Stimulated activated CD8-positive, alpha-beta memory T cell treated with anti-CD3 and anti-CD28 coated beads, Interleukin-15, amount 100 ng/mL, for 4 hours (primary cell): Measurements from ENCODE around the gene RBM12.
"Not testable (repeated sequence)": the region's sequence is repeated elsewhere in the genome, so short reads cannot be mapped to it uniquely, and the experiment has no call there.

Source experiments
- DNase-seq, 2 donors: peaks; one replicate each; pipeline ENCODE4 v3.0.0-alpha.2; 2020; ENCODE audit warnings: low read depth in 2 of 2

RBM12 gene, protein sequence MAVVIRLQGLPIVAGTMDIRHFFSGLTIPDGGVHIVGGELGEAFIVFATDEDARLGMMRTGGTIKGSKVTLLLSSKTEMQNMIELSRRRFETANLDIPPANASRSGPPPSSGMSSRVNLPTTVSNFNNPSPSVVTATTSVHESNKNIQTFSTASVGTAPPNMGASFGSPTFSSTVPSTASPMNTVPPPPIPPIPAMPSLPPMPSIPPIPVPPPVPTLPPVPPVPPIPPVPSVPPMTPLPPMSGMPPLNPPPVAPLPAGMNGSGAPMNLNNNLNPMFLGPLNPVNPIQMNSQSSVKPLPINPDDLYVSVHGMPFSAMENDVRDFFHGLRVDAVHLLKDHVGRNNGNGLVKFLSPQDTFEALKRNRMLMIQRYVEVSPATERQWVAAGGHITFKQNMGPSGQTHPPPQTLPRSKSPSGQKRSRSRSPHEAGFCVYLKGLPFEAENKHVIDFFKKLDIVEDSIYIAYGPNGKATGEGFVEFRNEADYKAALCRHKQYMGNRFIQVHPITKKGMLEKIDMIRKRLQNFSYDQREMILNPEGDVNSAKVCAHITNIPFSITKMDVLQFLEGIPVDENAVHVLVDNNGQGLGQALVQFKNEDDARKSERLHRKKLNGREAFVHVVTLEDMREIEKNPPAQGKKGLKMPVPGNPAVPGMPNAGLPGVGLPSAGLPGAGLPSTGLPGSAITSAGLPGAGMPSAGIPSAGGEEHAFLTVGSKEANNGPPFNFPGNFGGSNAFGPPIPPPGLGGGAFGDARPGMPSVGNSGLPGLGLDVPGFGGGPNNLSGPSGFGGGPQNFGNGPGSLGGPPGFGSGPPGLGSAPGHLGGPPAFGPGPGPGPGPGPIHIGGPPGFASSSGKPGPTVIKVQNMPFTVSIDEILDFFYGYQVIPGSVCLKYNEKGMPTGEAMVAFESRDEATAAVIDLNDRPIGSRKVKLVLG

GRCh38 chr20:35664466-35665206 lies at the start of gene RBM12, which contains the start of gene CPNE1:
RBM12 (minus strand) TSS chr20:35664900; CDS start chr20:35655322, 9,578 bp downstream.
CPNE1 (minus strand) TSS chr20:35664900; CDS start chr20:35632923, 31,977 bp downstream.
- DNase-seq, result peak; percentile 85 to 87

DNA sequence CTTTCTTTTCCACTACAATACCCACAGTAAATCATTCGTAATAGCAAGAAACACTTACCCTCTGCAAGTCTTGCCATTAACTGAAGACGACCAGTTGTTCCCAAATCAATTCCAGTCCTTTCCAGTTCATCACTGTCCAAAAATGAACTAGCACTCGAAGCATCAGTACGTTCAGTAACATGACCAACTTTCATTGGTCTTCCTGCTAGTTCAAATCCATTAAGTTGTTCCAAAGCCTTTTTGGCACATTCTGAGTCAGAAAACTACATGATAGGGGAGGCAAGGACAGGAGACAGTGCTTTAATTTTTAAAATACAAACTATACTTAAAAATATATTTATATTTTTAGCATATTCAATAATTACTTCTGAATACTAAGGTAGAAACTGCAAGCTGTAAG lies 49.4 kb upstream of the RBM12 start:
- DNase-seq, result no peak

DNA sequence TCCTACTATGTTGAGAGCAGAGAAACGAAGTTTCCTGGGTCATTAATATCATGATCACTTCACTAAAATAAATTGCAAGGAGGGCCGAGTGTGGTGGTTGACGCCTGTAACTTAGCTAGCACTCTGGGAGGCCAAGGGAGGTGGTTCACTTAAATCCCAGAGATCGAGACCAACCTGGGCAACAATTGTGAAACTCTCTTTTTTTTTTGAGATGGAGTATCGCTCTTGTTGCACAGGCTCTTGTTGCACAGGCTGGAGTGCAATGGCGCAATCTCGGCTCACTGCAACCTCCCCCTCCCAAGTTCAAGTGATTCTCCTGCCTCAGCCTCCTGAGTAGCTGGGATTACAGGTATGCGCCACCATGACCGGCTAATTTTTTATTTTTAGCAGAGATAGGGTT lies 48.4 kb upstream of the RBM12 start:
- not testable (repeated sequence) for DNase-seq

- no peak for DNase-seq
Measured at GRCh38 chr20:35711588-35712209, 47.0 kb upstream of the RBM12 start.

DNA sequence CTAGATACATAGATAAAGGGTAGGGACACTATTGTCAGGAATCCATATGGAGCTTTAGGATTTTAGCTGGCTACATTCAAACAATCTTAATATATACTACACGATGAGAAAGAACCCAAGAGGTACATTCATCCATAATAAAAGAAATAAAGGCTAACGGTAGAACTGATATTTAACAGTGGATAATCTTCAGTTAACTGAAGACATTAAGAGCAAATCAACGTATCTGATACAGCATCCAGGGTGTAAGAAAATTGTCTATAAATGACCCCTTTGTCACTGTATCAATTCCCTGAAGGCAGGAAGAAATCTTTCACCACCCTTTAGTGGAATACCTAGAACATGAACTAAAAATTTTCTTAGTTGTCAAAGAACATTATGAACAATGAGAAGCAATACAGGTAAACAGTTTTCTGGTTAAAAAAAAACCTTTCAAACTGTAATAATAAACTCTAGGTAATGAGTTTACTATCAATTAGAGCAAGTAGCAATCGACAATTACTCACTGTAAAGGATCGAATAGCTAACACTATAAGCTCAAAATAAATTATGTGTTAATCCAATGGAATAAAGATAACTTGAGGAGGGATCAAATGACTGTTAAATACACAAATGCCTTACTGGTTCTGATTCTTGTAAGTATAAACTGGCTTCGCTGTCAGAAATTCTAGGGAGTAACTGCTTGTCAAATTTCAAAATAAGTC lies 46.3 kb upstream of the RBM12 start:
- DNase-seq, result no peak

GRCh38 chr20:35710039-35710438 lies 45.3 kb upstream of the RBM12 start:
- no peak for DNase-seq

DNA sequence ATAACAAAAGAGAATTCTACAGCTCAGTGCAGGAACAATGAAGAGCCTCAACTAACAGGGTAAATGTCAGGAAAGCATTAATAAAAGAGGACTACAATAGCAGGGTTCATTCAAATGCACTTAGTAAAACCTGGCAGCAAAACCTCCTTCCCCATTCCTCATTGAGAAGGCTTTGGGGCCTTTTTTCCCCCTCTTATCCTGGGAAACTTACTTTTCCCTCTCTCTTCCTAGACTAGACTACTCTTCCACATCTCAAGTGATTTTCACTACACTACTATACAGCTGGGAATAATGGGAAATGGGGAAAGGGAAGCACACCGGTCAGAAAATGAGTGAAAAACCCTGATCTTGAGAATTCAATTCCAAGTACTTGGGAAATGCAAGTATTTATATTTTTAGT lies 44.6 kb upstream of the RBM12 start:
- no peak for DNase-seq

- DNase-seq, result no peak
Measured at GRCh38 chr20:35708502-35708901, 43.8 kb upstream of the RBM12 start.

DNA sequence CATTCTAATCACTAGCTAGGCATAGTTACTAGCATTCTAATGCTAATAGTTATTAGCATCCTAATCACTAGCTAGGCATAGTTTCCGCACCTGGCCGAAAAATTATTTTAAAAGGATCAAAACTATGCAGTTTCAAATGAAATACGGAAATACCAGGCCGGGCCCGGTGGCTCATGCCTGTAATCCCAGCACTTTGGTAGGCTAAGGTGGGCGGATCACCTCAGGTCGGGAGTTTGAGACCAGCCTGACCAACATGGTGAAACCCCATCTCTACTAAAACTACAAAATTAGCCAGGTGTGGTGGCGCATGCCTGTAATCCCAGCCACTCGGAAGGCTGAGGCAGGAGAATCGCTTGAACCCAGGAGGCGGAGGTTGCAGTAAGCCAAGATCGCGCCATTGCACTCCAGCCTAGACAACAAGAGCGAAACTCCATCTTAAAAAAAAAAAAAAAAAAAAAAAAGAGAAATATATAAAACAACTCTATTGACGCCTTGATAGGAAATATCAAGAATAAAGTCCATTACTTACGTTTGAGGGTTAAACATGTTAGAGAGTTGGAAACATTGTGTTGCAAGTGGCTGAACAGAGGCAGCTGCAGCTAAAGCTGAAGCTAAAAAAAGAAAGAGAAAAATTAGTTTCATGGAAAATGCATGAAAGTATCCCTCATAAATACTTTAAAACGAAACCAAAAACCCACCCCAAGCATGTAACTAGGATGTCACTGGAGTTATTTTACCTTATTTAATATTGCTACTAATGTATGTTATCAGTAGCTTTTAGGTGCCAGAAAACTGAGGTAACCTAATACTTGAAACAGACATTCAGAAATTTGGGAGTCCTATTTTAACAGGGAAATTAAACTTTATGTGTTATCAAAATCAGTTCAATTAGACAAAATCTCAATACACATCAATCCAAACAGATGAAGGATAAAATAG lies 42.2 kb upstream of the RBM12 start:
- not testable (repeated sequence) for DNase-seq

- DNase-seq, result not testable (repeated sequence)
Measured at GRCh38 chr20:35705894-35706293, 41.2 kb upstream of the RBM12 start.

GRCh38 chr20:35704514-35705261 lies 40.0 kb upstream of the RBM12 start:
- DNase-seq, result no peak

- no peak for DNase-seq
Measured at GRCh38 chr20:35702824-35703695, 38.4 kb upstream of the RBM12 start.

DNA sequence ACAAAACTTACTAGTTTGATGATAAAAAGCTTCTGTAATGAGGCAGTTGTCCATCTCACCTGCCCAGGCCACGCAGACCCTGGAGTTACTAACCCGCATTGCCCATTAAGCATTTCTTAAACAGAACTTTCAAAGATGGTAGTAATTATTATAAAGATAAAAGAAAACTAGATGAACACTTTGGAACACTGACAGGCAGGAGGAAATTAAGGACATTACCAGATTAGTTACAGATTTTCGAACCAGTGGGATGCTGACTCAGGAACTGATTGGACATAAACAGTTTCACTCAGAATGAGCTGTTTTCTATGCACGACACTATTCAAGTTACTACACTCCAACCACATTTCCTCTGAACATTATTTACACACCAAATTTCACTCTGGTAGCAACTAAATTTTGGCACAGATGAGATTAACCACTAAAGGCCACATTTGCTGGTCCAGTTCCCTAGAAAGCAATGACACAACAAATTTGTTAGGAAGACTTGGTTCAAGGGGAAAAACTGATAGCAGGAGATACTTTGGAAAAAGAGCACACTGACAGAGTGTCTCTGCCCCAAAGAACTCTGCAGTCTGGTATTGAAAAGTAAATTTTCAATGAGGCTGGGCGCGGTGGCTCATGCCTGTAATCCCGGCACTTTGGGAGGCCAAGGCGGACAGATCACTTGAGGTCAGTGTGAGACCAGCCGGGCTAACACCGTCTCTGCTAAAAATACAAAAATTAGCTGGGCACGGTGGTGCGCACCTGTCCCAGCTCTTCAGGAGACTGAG lies 37.5 kb upstream of the RBM12 start:
- DNase-seq, result no peak

DNA sequence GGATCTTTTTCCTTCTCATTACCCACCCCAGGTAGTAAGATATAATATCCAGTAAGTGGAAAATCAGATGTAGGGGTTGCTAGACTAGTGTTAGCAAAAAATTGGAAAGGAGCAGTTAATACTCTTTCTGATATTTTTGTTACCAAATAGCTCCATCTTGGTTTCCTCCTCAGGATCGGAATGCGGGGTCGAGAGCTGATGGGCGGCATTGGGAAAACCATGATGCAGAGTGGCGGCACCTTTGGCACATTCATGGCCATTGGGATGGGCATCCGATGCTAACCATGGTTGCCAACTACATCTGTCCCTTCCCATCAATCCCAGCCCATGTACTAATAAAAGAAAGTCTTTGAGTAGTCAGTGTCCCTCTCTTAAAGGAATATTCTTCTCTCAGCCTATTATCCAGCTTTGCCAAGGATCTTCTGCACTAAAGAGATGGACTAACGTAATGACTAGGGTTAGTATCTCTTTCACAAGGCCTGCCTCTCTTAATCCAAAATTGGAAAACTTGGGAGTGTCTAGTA lies 36.0 kb upstream of the RBM12 start:
- DNase-seq, result no peak

GRCh38 chr20:35699957-35700624 lies 35.4 kb upstream of the RBM12 start:
- DNase-seq, result no peak
